Left renal cortex interstitium (tissue), 4 donors: ENCODE results near the gene KIF5C. TPM values are rescaled to one million over a fixed set of nuclear protein-coding genes. Genes with fewer than 3 reads are reported as not detected.
A peak's percentile ranks its signal among the peaks of the same experiment; 100 is the strongest.

Source experiments
- DNase-seq, 4 donors: peaks; one replicate each; pipeline ENCODE4 v3.0.0-alpha.2; 2013; ENCODE audit warnings: low read depth in 4 of 4, low spot score in 2 of 4, missing footprints in 1 of 4
- polyA plus RNA-seq, 4 donors: library from polyadenylated mRNA; unstranded; fragments of 120-200 nt; gene quantifications; one replicate each; pipeline ENCODE4 v1.2.1, GENCODE V29; 2013; ENCODE audit not compliant: insufficient read length in 4 of 4

The KIF5C gene
- polyA plus RNA-seq, 4 donors: 3.8 to 5.7 (median 4.0) TPM

DNA sequence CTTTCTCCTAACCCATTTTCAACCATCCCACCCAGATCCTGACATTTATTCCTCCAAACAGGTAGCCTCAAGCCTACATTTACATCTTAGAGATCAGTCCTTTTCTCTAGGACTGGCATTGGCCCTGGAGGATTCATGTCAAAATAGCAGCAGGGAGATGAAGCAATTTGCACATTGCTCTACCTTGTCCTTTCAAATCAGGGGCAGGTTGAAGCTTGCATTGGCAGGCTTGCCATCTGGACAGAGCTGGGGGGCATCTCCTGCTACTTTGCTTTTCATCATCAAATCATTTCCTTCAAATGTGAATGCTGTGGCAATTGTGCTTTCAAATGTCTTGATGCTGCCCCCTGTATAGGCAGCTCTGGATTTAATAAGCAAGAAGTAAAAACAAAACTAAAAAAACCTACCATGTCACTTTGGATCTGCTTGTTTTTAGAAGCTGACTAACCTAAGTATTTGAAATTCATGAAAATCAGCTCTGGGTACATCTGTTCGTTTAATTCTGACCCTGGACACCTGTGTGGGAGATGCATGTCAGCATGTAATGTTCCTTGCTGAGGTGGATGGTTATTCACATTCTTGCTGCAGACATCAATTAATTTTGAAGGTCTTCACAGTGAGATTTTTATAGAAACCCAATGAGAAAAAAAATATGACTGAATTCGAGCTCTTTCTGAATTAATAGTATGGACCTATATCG lies 47.9 kb downstream of the KIF5C start:
- DNase-seq: no peak

DNA sequence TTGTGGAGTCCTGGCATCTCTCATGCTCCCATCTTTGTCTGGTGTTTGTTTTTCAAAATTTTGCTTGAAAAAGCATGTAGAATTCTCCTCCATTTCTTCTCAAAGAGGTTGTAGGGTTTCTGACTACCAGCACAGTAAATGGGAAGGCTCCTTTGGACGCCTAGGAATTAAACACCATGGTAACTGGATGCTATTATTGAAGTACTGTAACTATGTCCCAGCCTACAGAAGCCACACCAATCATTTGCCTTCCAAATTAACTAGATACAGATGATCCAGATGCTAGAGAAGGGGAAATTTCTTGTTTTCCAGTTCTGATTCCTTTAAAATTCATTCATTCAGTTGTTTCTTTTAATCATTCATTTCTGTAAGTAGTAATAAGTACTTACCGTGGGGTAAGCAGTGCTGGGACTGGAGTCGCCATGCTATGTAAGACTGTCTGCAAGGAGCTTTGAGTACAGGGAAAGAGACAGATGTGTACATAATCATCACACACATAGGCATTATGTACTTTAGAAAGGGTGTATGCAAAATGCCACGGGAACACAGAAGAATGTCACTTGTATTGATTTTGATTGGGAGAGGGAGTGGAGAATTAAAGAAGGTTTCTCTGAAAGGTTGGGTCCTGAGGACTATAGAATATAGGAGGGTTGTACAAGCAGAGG lies 49.6 kb downstream of the KIF5C start:
- DNase-seq: no peak

DNA sequence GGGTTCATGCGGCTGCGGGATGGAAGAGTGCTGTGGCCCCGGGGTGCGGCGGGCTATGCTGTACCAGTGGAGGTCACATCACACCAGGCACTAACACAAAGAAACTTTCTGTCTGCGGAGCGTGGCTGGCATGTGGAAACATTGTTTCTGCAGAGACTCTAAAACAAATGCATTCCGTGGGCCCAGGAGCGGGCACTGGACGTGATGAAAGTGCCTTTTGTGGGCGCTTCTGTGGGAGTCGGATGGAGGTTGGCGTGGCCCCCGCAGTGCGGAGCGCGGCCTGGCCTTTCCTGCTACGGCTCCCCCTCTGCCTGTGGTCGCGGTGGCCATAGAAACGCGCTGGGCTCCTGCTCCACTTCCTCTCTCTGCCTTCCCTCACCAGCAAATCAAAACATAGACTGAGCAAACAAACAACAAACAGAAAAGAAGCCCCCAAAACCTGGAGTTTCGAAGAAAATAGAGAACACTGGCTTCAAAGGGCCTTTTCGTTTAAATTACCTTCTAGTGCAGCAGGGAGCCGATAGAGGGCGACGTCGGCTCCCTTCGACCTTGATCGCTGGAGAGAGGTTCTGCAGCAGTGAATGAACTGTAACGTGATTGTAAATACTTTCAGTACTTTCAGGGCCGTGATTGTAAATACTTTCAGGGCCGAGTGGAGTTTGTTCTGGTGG lies 51.4 kb downstream of the KIF5C start:
- DNase-seq: peak in 2 of 4 donors; percentile 20 to 43

DNA sequence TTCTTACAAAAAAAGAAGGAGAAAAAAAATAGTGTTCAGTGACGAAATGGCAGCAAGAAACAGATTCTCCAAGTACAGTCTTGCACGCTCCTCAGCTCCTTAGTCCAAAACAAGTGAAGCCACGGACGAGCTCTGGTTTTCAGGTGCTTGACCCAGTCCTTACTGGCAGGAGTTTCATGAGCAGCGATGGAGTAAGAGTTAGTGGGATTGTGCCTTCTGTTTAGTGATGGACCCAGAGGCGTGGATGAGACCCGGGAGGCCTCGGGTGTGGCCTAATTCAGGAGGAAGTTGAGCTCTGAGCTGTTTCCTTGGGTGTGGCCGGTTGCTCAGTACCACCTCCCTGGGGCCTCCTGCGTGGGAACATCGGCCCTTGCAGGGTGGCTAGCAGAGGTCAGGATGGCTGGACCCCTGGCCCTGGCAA lies 52.0 kb downstream of the KIF5C start:
- no peak for DNase-seq

DNA sequence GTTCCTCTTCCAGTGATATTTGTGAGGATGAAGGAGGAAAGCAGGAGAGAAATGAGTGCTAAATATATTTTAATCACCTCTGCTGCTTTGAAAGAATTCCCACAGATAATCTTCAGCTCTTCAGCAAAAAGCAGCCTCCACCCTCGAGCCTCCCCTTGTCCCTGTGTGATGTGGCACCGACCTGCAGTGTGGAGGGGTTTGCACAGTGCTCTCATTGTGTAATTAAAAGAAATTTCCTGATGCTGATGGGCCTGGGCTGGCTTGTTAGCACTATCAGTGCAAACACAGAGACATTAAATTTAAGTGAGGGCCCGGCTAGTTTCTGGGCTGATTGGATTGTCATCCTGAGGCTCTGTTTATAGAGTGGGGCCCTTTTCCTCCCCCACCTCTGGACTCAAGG lies 53.4 kb downstream of the KIF5C start:
- no peak for DNase-seq

DNA sequence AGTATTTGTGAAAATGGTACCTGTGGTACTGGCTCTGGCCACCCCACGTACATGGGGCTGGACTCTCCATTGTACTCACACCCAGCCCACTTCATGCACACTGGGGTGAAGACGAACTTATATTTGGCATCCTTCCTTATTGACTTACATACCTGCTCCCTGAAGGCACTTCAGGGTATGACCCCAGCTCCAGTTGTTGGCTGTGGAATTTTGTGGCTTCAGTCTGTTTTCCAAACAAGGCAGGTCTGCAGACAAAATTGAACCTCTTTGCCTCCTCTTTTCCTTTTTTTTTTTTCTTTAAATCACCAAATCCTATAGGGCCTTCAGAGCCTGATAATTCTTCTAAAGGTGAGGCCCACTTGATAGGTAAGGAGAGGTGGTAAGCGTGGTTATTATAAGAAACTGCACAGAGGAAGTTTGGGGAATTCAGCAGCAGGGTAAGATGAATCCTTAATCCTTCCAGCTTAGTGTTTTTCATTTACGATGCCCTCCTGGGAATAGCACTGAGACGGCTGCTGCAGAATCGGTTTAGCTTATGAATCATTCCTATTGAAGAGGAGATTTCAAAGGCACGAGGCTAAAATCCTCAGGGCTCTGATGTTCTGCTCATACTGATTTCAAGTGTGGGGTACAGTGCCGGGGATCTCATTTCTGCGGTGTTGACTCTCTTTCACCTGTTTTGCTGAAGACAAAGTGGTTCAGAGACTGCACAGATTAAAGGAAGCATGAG lies 55.2 kb downstream of the KIF5C start:
- no peak for DNase-seq

DNA sequence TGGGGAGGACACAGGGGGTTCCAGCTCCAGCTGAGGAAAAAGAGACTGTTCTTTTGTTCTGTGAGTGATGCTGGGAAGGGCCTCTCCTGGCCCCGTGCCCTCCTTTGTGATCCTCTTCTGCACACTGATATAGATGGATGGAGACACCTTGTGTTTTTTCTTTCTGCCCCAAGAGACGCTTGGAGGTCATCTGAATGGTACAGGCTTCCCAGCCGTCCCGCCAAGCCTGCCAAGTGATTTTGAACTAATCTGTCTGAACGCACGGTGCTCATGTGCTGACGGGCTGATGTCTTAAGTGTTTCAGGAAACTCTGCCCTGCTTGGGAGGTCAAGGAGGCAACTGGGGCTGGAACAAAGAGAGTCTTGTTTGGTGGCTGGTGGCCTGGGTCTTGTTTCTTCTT lies 57.5 kb downstream of the KIF5C start:
- DNase-seq: no peak

DNA sequence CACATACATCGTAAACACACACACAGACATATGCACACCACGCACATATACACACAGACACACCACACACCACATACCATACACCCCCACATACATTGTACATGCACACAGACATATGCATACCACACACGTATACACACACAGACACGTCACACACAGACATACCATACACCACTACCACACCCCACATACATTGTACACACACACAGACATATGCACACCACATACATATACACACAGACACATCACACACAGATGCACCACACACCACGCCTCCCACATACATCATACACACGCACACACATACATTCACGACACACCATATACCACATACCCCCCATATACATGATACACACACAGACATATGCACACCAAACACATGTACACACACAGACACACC lies 58.4 kb downstream of the KIF5C start:
- DNase-seq: no peak

DNA sequence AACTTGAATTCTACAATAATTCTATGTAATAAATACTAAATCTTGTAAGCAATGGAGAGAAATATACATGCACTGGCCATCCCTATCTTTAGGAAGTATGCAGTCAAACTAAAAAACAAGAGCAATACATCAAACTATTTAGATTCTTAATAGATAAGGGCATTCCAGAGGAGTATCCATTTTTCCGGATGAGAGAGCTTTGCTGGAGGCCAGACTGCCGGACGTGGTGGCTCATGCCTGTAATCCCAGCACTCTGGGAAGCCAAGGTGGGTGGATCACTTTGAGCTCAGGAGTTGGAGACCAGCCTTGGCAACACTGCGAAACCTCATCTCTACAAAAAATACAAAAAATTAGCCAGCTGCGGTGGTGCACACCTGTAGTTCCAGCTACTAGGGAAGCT lies 60.8 kb downstream of the KIF5C start:
- DNase-seq: no peak

DNA sequence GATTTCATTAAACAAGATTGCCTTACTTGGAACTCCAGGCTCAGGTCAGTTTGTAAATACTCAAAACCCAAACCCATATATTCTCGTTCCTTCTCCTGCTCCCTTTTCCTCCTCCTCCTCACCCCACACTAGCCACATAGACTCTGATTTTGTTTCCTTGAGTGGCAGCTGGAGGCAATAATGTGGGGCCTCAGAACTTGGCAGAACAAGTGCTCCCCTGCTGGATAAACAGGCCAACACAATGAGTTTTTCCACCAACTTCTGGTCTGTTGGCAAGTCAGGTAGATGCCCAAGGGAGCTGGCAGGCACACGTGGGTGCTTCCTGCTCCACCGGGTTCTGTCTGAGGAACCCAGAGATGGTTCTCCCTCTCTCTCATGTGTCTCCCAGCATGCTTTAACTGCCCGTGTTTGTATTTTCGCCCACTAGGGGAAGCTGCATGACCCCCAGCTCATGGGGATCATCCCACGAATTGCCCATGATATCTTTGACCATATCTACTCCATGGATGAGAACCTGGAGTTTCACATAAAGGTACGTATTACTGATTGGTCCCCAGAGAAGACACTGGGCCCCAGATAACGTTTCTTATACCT lies 61.9 kb downstream of the KIF5C start:
- no peak for DNase-seq

DNA sequence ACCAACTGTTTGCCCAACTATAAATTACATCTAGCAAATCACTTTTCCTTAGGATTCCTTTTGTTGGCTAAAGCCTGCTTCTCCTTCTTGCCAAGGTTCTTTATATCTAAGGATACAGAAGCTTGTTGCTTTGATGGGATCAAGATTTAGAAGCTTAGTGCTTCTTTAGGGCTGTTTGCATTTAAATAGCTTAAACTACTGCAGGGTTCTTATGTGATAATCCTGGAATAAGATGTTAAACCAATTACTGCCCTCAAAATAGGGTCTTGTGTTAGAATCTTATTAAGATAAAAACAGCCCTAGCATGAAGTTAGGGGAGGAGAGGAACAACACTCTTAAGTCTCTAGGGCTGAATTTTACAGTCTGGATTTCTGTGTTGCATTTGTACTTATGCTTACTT lies 64.2 kb downstream of the KIF5C start:
- no peak for DNase-seq

DNA sequence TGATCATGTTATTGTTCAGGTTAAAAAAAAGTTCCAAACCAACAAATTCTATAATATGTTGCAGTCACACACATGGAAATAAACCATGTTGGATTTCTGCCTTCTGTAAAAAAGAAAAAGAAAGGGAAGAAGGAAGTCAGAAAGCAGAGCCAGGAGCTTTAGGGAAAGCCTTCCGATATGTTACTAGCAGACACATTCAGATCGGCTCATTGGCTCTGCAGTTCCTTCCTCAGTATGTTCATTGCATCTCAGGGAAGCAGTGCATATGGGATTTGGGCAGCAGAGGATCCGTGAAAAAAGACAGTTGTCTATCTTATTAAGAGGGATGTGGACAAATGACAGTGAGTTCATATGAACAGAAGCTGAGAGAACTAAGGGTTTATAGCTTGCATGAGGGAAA lies 68.1 kb downstream of the KIF5C start:
- DNase-seq: no peak

DNA sequence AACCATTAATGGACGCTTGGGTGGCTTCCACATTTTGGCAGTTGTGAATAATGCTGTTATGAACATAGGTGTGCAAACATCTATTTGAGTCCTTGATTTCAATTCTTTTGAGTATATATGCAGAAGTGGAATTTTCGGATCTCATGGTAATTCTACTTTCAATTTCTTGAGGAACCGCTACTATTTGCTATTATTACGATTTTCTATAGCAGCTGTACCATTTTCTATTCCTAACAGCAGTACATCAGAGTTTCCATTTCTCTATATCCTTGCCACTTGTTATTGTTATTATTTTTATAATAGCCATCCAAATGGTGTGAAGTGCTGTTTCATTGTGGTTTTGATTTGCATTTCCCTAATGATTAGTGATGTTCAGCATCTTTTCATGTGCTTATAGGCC lies 69.5 kb downstream of the KIF5C start:
- no peak for DNase-seq

DNA sequence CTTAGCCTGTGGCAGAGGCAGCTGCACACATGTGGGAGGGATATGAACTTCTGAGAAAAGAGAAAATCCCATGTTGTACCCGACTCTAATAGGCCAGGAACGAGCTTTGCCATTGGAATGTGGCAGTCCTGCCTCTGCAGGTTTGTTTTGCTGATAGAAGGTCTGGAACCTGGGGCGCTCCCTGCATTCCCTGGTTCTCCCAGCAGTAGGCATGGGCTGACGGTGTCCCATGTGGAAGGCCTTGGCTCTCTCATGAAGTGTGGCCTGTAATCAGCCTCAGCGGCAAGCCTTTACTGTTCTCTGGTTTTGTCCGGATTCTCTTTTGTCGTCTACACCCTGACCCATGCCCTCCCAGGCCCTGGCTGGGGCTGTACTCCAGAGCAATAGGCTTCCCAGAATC lies 72.3 kb downstream of the KIF5C start:
- no peak for DNase-seq

DNA sequence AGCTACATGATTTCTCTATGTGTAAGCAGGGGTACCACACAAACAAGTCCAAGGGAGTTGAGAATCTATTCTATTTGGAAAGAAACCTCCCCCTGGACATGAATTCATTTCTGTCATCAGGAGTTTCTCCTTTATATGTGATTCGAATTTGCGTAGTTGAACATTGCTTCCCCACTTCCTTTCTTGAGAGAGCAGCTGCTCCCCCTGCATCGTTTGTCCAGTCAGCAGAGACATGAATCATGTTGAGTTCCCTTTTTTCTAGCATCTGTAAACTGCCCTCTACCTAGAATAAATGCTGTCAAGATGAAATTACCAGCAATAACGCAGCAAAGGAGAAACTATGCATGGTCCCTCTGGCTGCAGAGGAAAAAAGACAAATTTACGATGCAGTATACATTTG lies 73.8 kb downstream of the KIF5C start:
- DNase-seq: peak in 1 of 4 donors; percentile 21

DNA sequence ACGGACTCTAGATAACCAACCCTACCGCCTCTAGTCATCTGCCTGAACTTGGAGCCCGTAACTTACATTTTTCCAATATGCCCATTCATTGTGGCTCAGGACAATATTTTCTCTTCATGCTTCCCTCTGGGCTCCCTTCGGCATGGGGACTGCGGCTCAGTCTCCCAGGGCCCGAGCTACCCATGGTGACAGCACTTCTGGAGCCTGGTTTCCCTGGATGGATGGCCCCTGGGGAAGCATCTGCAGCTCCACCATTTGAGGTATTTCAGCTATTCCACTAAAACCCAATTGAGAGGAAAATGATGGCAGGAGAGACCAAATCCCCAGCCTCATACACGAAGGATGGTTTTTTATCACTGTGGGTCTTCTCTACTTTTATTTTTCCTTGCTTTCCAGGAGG lies 74.3 kb downstream of the KIF5C start:
- no peak for DNase-seq

DNA sequence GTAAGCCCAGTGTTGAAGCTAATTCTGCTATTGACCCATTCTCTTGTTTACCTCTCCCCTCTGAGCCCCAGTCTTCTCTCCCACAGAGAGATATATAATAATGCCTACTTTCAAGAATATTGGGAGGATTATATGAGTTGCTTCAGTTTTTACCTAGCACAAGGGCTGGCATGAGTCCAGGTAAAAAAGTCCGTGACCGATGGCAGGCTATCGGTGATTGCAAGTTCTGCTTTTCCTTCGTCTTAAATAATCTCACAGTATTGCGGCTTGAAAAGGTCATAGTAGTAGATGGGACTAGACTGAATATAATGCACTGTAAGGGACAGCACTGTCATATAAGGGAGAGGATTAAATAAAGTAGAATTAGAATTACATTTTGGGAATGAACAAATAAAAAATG lies 77.6 kb downstream of the KIF5C start:
- DNase-seq: no peak

DNA sequence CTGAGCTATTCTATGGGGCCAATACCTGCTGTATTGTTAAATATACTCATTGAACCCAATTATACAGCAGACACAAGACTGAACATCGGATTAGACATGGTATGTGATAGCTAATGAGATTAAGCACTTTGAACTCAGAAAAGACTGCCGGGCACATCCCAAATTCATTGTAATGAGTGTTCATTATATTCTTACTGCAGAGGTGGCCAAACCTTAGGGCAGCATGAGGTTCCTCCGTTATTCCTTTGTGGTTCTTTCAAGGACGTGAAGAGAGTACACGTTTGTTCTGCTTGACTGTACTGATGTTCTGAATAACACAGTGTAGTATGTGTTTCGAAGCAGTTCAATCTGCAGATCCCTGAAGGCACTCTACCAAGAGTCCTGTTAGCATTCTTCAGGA lies 78.4 kb downstream of the KIF5C start:
- DNase-seq: no peak

DNA sequence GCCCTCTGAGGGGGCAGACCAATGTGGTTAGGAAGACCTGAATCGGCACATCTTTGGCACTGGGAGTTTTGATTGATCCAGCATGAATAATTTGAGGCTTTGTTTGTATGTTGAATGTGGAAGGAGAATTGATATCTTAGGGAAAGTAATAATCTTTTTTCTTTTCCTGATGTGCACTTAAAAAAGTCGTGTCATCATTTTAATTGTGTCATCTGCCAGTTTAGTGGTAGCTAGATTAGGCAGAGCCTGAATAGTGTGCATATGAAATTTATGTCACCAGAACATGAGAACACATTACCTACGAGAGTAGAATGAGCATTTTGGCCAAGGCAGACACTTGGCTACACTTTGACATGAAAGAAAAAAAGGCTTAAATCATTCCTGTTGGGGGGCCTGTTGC lies 79.5 kb downstream of the KIF5C start:
- DNase-seq: no peak

DNA sequence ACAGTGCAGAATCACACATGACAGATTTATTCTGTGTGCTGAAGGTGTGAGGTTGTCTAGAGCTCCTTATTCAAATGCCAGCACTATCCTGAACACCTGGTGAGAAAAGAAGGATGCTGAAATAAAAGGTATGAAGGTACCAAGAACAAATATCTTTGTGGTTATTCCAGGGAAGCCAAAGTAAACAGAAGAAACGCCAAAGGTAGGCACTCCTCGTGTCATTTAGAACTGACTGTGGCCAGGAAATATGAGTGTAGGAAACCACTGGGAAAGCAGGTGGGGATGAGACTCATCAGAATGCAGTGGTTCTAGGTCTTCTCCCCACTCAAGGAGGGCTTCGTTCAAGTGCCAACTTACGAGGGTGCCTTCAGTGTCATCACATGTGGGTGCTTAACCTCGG lies 80.8 kb downstream of the KIF5C start:
- no peak for DNase-seq

DNA sequence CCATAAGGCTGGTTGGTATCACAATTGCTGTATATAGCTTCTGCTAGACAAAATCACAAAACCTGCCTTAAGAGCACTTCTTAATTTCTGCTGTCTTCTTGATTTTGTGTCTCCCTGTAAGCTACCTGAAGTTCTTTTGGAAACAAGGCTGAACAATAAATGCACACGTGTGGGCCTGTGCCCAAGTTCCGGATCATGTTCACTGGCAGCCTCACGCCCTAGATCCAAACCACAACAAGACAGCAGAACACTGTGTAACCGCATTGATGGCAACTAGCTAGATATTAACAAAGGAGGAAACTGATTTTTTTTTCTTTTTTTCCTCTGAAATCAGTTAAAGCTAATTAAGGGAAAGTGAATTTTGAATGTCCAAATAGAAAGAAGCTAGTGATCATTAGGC lies 82.0 kb downstream of the KIF5C start:
- DNase-seq: no peak
